Superior temporal gyrus (tissue), 1 donor: ENCODE results near the gene GRB2.
"Not testable (repeated sequence)": the region's sequence is repeated elsewhere in the genome, so short reads cannot be mapped to it uniquely, and the experiment has no call there.

Source experiments
- DNase-seq: peaks from one replicate; pipeline ENCODE4 v3.0.0-alpha.2; 2016; ENCODE audit errors: extremely low spot score

Gene GRB2

GRCh38 chr17:75387771-75388170 lies 17.7 kb downstream of the GRB2 start:
- no peak for DNase-seq

GRCh38 chr17:75386430-75386829 lies 19.0 kb downstream of the GRB2 start:
- no peak for DNase-seq

GRCh38 chr17:75384751-75385150 lies 20.7 kb downstream of the GRB2 start:
- DNase-seq: no peak

- DNase-seq: no peak
Measured at GRCh38 chr17:75383842-75384195, 21.7 kb downstream of the GRB2 start.

GRCh38 chr17:75380750-75381149 lies 24.7 kb downstream of the GRB2 start:
- DNase-seq: no peak

GRCh38 chr17:75380315-75380714 lies 25.2 kb downstream of the GRB2 start:
- no peak for DNase-seq

GRCh38 chr17:75379426-75379825 lies 26.1 kb downstream of the GRB2 start:
- not testable (repeated sequence) for DNase-seq

GRCh38 chr17:75373280-75373679 lies 32.2 kb downstream of the GRB2 start:
- DNase-seq: no peak

GRCh38 chr17:75371981-75372380 lies 33.5 kb downstream of the GRB2 start:
- no peak for DNase-seq

- peak; percentile 58 for DNase-seq
Measured at GRCh38 chr17:75371339-75371738, 34.1 kb downstream of the GRB2 start.

GRCh38 chr17:75370286-75370915 lies 35.1 kb downstream of the GRB2 start:
- peak; percentile 85 for DNase-seq

- DNase-seq: not testable (repeated sequence)
Measured at GRCh38 chr17:75367838-75368789, 37.4 kb downstream of the GRB2 start.

GRCh38 chr17:75367312-75367711 lies 38.2 kb downstream of the GRB2 start:
- DNase-seq: no peak

- no peak for DNase-seq
Measured at GRCh38 chr17:75366432-75366831, 39.0 kb downstream of the GRB2 start.

GRCh38 chr17:75365931-75366275 lies 39.6 kb downstream of the GRB2 start:
- no peak for DNase-seq

- no peak for DNase-seq
Measured at GRCh38 chr17:75365009-75365930, 40.2 kb downstream of the GRB2 start.

GRCh38 chr17:75364078-75364477 lies 41.4 kb downstream of the GRB2 start:
- DNase-seq: no peak

- DNase-seq: no peak
Measured at GRCh38 chr17:75361996-75362395, 43.5 kb downstream of the GRB2 start.

GRCh38 chr17:75361344-75361743 lies 44.1 kb downstream of the GRB2 start:
- DNase-seq: no peak

GRCh38 chr17:75356260-75356937 lies 49.1 kb downstream of the GRB2 start:
- DNase-seq: no peak

- DNase-seq: no peak
Measured at GRCh38 chr17:75353176-75353575, 52.3 kb downstream of the GRB2 start.
